Measurements from ENCODE around the gene KCNMB2.
"Not testable (repeated sequence)": the region's sequence is repeated elsewhere in the genome, so short reads cannot be mapped to it uniquely, and the experiment has no call there.

The KCNMB2 gene

DNA sequence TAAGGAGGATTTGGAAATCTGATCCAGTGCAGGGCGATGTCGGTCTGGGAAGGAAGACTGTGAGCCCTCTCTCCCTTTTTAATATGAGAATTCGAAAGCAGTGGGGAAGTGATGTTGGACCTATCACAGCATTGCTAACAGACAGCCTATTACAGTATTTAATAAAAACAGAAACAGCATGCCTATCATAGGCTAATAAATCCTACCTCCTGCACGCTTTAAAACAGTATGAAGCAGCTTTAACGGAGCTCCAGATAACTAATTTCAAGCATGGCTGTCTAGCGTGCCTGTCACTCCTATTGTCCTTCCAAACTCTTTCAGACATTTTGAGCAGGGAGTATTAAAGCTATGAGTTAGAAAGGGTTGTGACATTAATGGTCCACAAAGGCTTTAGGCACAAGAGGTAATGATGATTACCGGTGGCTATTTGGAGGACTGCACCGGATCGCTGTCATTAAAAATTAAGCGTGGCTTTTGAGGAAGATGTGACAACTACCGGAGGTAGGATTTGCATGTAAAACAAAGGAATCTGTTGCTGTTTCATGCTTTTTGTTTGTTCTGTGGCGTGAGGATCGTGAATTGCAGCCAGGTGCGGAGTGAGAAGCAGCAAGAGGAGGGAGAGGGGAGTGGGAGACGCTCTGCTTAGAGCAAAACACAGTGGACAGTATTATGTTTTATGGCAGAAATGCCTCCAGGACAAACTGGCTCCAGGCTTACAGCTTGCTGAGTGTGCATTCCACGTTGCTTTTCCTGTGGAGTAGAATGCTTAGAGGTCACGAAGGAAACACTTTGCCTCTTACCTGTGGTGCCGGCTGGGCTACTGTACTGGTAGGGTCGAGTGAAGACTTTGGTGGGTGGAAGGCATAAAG is at the start of gene KCNMB2:
Gene KCNMB2, plus strand, starts transcription at position 226 of the 869 bp plus-strand sequence.
- DNase-seq: no peak

GRCh38 chr3:178486903-178487302 is 49.3 kb upstream of the KCNMB2 start:
- DNase-seq: no peak

- no peak for DNase-seq
Measured at GRCh38 chr3:178487752-178488151, 48.5 kb upstream of the KCNMB2 start.

DNA sequence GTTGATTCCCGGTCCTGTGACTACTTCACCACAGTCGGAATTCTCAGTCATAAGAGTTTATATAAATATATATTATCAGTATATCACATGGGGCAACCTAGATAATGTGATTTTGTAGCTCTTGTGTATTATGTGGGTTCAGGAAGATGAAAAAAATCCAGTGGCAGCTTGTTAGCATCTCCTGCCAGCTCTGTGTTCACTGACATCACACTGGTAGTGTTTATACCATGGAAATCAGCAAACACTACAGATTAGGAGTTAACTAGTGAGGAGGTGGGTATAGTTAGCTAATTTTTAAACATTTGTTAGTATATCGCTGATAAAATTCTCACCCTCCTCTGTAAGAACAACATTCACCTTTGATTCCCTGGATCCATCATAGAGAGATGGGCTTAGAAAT is 44.5 kb upstream of the KCNMB2 start:
- DNase-seq: no peak

- no peak for DNase-seq
Measured at GRCh38 chr3:178492491-178492890, 43.7 kb upstream of the KCNMB2 start.

DNA sequence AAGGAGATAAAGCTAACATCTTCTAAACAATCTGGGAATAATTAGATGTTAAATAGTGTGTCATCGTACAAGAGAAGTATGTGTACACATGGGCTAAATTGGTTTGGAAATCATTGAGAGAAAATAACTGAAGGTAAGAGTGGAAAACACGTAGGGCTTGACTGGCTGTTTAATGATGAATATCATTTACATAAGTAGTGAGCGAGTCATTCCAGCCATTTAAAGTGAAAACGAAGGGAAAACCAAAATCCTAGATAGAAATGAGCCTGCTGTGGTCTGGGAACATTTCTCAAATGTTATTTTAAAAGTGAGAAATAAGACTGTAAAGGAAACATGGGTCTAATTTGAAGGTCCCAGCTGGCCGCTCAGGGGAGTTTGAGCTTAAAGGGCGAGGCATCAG is 41.9 kb upstream of the KCNMB2 start:
- DNase-seq: no peak

GRCh38 chr3:178496911-178497310 is 39.3 kb upstream of the KCNMB2 start:
- DNase-seq: no peak

DNA sequence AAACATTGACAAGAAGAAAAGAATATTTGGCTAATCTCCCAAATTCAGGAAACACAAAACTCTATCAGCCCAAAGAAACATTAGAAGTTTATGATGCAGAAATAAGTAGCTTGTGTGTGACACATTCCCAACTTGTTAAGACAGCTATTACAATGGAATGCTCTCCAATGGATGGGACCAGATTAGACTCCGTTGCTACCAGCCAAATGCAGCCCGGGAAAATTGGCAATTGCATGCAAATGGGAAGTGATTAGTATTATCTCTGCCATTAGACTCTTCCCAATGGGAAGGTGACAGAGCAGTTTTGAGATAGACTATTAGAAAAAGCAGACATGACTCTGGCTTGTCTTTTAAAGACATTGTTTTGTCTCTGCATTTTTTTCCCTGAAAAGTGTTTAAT is 37.4 kb upstream of the KCNMB2 start:
- DNase-seq: no peak

DNA sequence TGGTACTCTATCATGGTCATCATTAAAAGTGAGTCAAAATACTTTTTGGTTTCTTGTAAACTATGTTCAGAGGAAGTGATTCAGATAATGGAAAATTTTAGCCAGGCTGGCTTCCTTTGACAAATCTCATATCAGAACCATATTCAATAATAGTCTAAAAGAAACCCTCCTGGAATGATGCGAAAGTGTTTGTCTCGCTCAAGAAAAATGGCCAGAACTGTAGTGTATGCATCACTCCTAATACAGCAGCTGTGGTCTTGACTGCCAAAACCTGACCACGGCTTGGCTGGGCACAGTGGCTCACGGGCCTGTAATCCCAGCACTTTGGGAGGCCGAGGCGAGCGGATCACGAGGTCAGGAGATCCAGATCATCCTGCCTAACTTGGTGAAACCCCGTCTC is 35.6 kb upstream of the KCNMB2 start:
- no peak for DNase-seq

DNA sequence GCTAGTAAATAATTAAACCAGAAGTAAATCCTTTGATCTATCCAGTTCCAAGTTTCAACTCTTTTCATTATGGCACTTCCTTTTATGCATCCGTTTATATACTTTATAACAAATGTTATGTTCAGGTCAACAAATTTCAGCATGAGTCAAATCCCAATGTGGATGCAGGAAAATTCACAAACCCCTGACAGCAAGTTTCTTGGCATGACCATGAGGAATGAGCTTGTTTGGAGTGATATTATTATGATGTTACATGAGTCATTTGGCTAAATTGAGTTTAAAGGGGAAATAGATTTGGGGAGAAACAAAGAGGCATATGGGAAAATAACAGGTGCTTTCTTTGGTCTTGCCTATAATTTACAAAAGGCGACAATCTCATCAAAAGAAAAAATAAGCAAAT is 32.1 kb upstream of the KCNMB2 start:
- no peak for DNase-seq

GRCh38 chr3:178505832-178506231 is 30.4 kb upstream of the KCNMB2 start:
- DNase-seq: no peak

DNA sequence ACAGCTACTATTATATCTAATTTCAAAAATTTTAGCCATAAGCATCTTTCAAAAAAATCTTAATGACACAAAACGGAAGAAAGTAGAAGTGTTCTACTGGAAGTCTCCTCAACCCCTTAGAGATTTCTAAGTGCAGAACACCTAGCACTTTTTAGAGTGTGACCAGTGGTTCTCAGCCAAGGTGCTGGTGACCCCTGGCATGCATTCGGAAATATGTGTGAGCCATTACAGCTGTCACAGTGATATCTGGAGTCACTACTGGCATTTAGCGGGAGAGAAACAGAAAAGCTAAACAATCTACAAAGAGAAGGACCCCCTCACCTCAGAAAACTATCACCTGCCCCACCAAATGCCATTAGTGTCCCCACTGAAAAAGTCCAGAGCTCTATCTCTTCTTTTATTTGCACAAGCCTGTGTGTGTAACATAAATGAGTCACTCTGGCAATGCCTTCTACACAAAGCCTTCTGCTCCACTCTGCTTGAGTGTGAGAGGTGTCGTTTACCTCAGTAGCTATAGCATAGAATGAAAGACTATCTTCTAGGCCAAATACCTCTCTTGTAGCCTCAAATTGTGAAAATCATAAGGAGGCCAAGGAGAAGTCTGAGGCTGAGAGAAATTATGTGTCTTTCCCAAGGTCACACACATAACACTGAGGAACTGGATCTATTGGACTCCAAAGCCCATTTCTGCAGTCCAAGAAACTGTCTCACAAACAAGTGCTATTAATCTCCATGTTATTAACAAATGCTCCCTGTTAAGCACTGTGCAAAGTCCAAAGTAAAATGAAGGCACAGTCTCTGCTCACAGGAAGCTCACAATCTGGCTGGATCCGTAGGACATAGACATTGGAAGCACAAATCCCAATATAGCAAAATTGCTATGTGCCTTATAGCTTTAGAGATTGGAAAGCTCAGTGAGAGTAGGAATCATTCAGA is 28.5 kb upstream of the KCNMB2 start:
- no peak for DNase-seq

DNA sequence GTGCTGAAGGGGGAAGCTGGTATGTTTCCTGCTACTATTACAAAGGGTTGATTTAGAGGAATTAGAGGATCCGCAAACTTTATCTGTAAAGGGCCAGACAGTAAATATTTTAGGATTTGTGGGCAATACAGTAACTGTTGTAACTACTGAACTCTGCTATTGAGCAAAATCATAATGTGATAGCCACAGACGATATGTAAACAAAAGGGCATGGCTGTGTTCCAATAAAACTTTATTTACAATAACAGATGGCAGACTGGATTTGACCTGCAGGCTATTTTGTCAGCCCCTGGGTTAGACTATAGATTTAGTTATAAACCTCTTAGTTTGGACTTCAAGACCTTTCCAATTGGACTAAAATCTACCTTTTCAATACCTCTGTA is 27.8 kb upstream of the KCNMB2 start:
- DNase-seq: no peak

- DNase-seq: no peak
Measured at GRCh38 chr3:178510496-178510895, 25.7 kb upstream of the KCNMB2 start.

GRCh38 chr3:178512647-178513046 is 23.6 kb upstream of the KCNMB2 start:
- DNase-seq: no peak

DNA sequence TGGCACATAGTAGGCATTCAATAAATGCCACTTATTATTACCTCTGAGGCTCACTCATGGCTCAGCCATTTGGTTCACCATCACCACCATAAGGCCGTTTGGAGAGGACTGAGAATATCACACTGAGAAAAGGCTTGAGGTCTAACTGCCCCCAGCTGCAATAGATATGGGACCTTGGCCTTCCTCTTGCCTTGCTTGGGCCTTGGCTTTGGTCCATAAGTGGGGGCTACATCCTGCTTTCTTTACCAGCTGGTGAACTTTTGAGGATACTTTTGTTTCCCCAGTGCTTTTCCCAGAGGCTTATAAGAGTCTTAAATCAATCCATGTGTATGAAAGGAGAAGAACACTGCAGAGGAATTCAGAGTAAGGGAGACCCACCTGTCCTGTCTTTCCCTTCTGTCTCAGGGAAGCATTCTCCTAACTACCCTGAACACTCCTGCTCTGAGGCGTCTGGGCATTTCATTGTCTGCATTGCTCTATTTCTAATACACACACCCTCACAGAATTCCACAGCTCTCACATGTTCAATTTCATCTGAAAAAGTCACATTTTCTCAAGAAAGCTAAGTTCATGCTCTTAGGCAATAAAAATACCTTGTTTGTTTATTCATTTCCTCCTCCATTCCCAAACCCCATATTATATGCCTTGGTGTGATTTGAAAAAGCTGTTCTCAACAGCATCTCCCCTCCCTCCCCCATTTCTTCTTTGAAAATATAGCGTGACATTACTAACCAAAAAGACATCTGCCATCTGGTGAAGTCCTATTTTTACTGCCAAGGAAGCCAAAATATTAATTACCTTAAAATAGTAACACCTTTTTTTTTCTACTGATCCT is 22.5 kb upstream of the KCNMB2 start:
- no peak for DNase-seq

GRCh38 chr3:178514401-178514800 is 21.8 kb upstream of the KCNMB2 start:
- DNase-seq: no peak

DNA sequence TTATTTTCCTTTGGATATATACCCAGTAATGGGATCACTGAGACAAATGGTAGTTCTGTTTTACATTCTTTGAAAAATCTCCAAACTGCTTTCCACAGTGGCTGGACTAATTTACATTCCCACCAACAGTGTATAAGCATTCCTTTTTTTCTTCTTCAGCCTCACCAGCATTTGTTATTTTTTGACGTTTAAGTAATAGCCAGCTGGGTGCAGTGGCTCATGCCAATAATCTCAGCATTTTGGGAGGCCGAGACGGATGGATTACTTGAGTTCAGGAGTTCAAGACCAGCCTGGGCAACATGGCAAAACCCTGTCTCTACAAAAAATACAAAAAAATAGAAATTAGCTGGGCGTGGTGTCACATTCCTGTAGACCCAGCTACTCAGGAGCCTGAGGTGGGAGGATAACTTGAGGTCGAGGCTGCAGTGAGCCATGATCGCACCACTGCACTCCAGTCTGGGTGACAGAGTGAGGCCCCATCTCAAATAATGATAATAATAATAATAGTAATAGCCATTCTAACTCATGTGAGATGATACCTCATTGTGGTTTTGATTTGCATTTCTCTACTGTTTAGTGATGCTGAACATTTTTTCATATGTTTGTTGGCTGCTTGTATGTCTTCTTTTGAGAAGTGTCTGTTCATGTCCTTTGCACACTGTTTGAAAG is 21.0 kb upstream of the KCNMB2 start:
- not testable (repeated sequence) for DNase-seq

- DNase-seq: no peak
Measured at GRCh38 chr3:178517665-178518334, 18.4 kb upstream of the KCNMB2 start.

- DNase-seq: no peak
Measured at GRCh38 chr3:178518660-178519396, 17.4 kb upstream of the KCNMB2 start.

GRCh38 chr3:178519701-178520100 is 16.5 kb upstream of the KCNMB2 start:
- no peak for DNase-seq

All from activated T-cell treated with anti-CD3 and anti-CD28 coated beads for 4 hours (primary cell).